Measurements from ENCODE around the gene PDE11A. TPM values are rescaled to one million over a fixed set of nuclear protein-coding genes. Genes with fewer than 3 reads are reported as not detected.

PDE11A gene
- total and polyA plus RNA-seq, 2 experiments from 2014 or later: 0.34 to 0.86 TPM

GRCh38 chr2:177830881-177831386, 241.6 kb downstream of the PDE11A start:
- Histone ChIP-seq H3K4me3 (no peak overlapping the region), H3K9ac (no peak overlapping the region), H4K20me1 (ENCODE audit: insufficient read depth) (no peaks in the 10 kb centered on the region), H3K36me3 (ENCODE audit: low read depth) (no peaks in the 10 kb centered on the region), H3K79me2 (ENCODE audit: insufficient read depth) (no peaks in the 10 kb centered on the region), H3F3A (ENCODE audit: insufficient read depth) (no peaks in the 10 kb centered on the region), H3K4me2 (ENCODE audit: unreplicated experiment) (no peak overlapping the region), H3K9me3 (ENCODE audit: low read depth) (no peaks in the 10 kb centered on the region), H3K4me1 (ENCODE audit: insufficient read depth) (no peaks in the 10 kb centered on the region), H2AFZ (no peak overlapping the region), H3K27ac (no peak overlapping the region), H3K9me2 (ENCODE audit: insufficient read depth) (no peaks in the 10 kb centered on the region), H3K27me3 (replicated peaks; ENCODE audit: insufficient read depth) (no peaks in the 10 kb centered on the region; the same call in 1 of the 2 replicates)
- DNase-seq: no peak
- WGBS, 2 experiments (ENCODE audit: low coverage in 1 of 2, low lambda C conversion rate in 2 of 2, missing lambda C conversion rate in 2 of 2): 47 to 60% methylated on average over 1 of the region's 1 CpG
- TF ChIP-seq EZH2phosphoT487 (IDR thresholded peaks at IDR 0.05; ENCODE audit: insufficient read depth, low read depth) (no peak), EZH2 (IDR thresholded peaks at IDR 0.05; ENCODE audit: insufficient read depth, poor library complexity, severe bottlenecking) (no peak)
- in situ Hi-C loops (cut with MboI): no loop called here

DNA sequence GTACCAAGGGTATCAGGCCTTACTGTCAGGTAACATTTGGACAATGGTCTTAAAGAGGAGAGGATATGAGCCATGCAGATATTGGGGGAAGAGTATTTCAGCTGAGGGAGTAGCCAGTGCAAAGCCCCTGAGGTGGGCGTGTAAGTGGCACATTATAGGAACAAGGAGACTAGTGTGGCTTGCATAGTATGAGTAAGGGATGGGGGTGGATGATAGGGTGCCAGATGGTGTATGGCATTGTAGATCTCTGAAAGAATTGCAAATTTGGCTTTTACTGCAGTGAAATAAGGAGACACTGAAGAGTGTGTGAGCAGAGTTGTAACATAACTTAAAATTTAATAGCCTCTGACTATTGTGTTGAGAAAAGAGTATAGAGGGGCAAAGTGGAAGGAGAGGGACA, 244.0 kb downstream of the PDE11A start:
- Histone ChIP-seq H3K9ac (no peak overlapping the region), H3K36me3 (ENCODE audit: low read depth) (no peaks in the 10 kb centered on the region), H3F3A (ENCODE audit: insufficient read depth) (no peaks in the 10 kb centered on the region), H3K27me3 (replicated peaks; ENCODE audit: insufficient read depth) (no peaks in the 10 kb centered on the region; the same call in 1 of the 2 replicates), H3K79me2 (ENCODE audit: insufficient read depth) (no peaks in the 10 kb centered on the region), H4K20me1 (ENCODE audit: insufficient read depth) (no peaks in the 10 kb centered on the region), H3K4me3 (no peak overlapping the region), H3K9me3 (ENCODE audit: low read depth) (no peaks in the 10 kb centered on the region), H3K9me2 (ENCODE audit: insufficient read depth) (no peaks in the 10 kb centered on the region), H3K4me2 (ENCODE audit: unreplicated experiment) (no peak overlapping the region), H2AFZ (no peak overlapping the region), H3K4me1 (ENCODE audit: insufficient read depth) (no peaks in the 10 kb centered on the region), H3K27ac (no peak overlapping the region)
- 55 to 66% methylated on average over 1 of the region's 1 CpG for WGBS, 2 experiments (ENCODE audit: low coverage in 1 of 2, low lambda C conversion rate in 2 of 2, missing lambda C conversion rate in 2 of 2)
- TF ChIP-seq EZH2phosphoT487 (IDR thresholded peaks at IDR 0.05; ENCODE audit: insufficient read depth, low read depth): no peak
- TF ChIP-seq EZH2 (IDR thresholded peaks at IDR 0.05; ENCODE audit: insufficient read depth, poor library complexity, severe bottlenecking): no peak
- DNase-seq: no peak
- in situ Hi-C loops (cut with MboI): no loop called here

GRCh38 chr2:177826897-177827296, 245.7 kb downstream of the PDE11A start:
- H4K20me1 ChIP-seq (ENCODE audit: insufficient read depth): no peaks in the 10 kb centered on the region
- in situ Hi-C loops (cut with MboI): no loop called here
- no peak overlapping the region for H3K27ac ChIP-seq
- H3K9me2 ChIP-seq (ENCODE audit: insufficient read depth): no peaks in the 10 kb centered on the region
- no peak overlapping the region for H3K4me2 ChIP-seq (ENCODE audit: unreplicated experiment)
- no peaks in the 10 kb centered on the region for H3K9me3 ChIP-seq (ENCODE audit: low read depth)
- no peak overlapping the region for H2AFZ ChIP-seq
- no peak overlapping the region for H3K9ac ChIP-seq
- DNase-seq: no peak
- H3K4me1 ChIP-seq (ENCODE audit: insufficient read depth): no peaks in the 10 kb centered on the region
- no peak for TF ChIP-seq EZH2 (IDR thresholded peaks at IDR 0.05; ENCODE audit: insufficient read depth, poor library complexity, severe bottlenecking)
- no peak for TF ChIP-seq EZH2phosphoT487 (IDR thresholded peaks at IDR 0.05; ENCODE audit: insufficient read depth, low read depth)
- no peaks in the 10 kb centered on the region; the same call in 1 of the 2 replicates for H3K27me3 ChIP-seq (replicated peaks; ENCODE audit: insufficient read depth)
- H3F3A ChIP-seq (ENCODE audit: insufficient read depth): no peaks in the 10 kb centered on the region
- no peak overlapping the region for H3K4me3 ChIP-seq
- 20 to 28% methylated on average over 2 of the region's 2 CpGs for WGBS, 2 experiments (ENCODE audit: low coverage in 1 of 2, low lambda C conversion rate in 2 of 2, missing lambda C conversion rate in 2 of 2)
- H3K79me2 ChIP-seq (ENCODE audit: insufficient read depth): no peaks in the 10 kb centered on the region
- no peaks in the 10 kb centered on the region for H3K36me3 ChIP-seq (ENCODE audit: low read depth)

GRCh38 chr2:177822941-177823340, 249.6 kb downstream of the PDE11A start:
- Histone ChIP-seq H2AFZ (no peak overlapping the region), H3K27ac (no peak overlapping the region), H4K20me1 (ENCODE audit: insufficient read depth) (no peaks in the 10 kb centered on the region), H3K4me2 (ENCODE audit: unreplicated experiment) (no peak overlapping the region), H3K4me1 (ENCODE audit: insufficient read depth) (no peaks in the 10 kb centered on the region), H3K36me3 (ENCODE audit: low read depth) (no peaks in the 10 kb centered on the region), H3K27me3 (replicated peaks; ENCODE audit: insufficient read depth) (no peaks in the 10 kb centered on the region; the same call in 1 of the 2 replicates), H3K4me3 (no peak overlapping the region), H3K9ac (no peak overlapping the region), H3K79me2 (ENCODE audit: insufficient read depth) (no peaks in the 10 kb centered on the region), H3K9me3 (ENCODE audit: low read depth) (no peaks in the 10 kb centered on the region), H3F3A (ENCODE audit: insufficient read depth) (no peaks in the 10 kb centered on the region), H3K9me2 (ENCODE audit: insufficient read depth) (no peaks in the 10 kb centered on the region)
- 21 to 27% methylated on average over 3 of the region's 3 CpGs for WGBS, 2 experiments (ENCODE audit: low coverage in 1 of 2, low lambda C conversion rate in 2 of 2, missing lambda C conversion rate in 2 of 2)
- in situ Hi-C loops (cut with MboI): no loop called here
- TF ChIP-seq EZH2phosphoT487 (IDR thresholded peaks at IDR 0.05; ENCODE audit: insufficient read depth, low read depth) (no peak), EZH2 (IDR thresholded peaks at IDR 0.05; ENCODE audit: insufficient read depth, poor library complexity, severe bottlenecking) (no peak)
- DNase-seq: no peak

DNA sequence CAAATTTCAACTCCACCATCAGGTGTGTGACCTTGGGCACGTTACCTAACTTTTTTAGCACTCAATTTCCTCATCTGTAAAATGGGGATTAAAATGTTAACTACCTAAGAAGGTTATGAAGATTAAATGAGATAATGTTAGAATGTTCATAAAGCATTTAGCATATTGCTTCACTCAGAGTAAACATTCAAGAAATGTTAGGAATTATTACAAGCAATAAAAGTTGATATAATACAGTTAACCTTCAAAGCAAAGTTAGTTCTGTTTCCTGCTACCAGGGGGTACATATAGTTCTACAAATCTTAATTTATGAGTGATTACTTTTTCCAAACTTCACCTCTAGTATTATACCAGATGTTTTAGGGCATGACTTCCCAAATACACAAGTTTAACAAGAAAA, 254.2 kb downstream of the PDE11A start:
- Histone ChIP-seq H3K27me3 (replicated peaks; ENCODE audit: insufficient read depth) (0 out of 2 replicates have a peak, but pooled peaks cover 5% of the 10 kb centered on the region), H4K20me1 (ENCODE audit: insufficient read depth) (no peaks in the 10 kb centered on the region), H2AFZ (no peak overlapping the region), H3K79me2 (ENCODE audit: insufficient read depth) (no peaks in the 10 kb centered on the region), H3K27ac (no peak overlapping the region), H3K9me2 (ENCODE audit: insufficient read depth) (no peaks in the 10 kb centered on the region), H3K9me3 (ENCODE audit: low read depth) (no peaks in the 10 kb centered on the region), H3K9ac (no peak overlapping the region), H3K4me1 (ENCODE audit: insufficient read depth) (no peaks in the 10 kb centered on the region), H3F3A (ENCODE audit: insufficient read depth) (no peaks in the 10 kb centered on the region), H3K4me3 (no peak overlapping the region), H3K4me2 (ENCODE audit: unreplicated experiment) (no peak overlapping the region), H3K36me3 (ENCODE audit: low read depth) (no peaks in the 10 kb centered on the region)
- in situ Hi-C loops (cut with MboI): no loop called here
- 2 to 5% methylated on average over 1 of the region's 1 CpG for WGBS, 2 experiments (ENCODE audit: low coverage in 1 of 2, low lambda C conversion rate in 2 of 2, missing lambda C conversion rate in 2 of 2)
- TF ChIP-seq EZH2phosphoT487 (IDR thresholded peaks at IDR 0.05; ENCODE audit: insufficient read depth, low read depth) (no peak), EZH2 (IDR thresholded peaks at IDR 0.05; ENCODE audit: insufficient read depth, poor library complexity, severe bottlenecking) (no peak)
- no peak for DNase-seq

Measured in GM23248 (cell line).